HG03460 (cell line): Measurements from ENCODE around the gene FXR1.
"Not testable (repeated sequence)": the region's sequence is repeated elsewhere in the genome, so short reads cannot be mapped to it uniquely, and the experiment has no call there.

Experiments used
- ATAC-seq: cut with Tn5 transposase; IDR thresholded peaks from one replicate; pipeline ENCODE4 v1.9.1; 2021; ENCODE audit not compliant: unreplicated experiment

The FXR1 gene

GRCh38 chr3:181003469-181003868, 91.0 kb downstream of the FXR1 start:
- ATAC-seq = not testable (repeated sequence)

- no peak for ATAC-seq
These were observed 94.1 kb downstream of the FXR1 start for GRCh38 chr3:181006541-181006940.

- no peak for ATAC-seq
These were observed 94.8 kb downstream of the FXR1 start for GRCh38 chr3:181007262-181007661.

DNA sequence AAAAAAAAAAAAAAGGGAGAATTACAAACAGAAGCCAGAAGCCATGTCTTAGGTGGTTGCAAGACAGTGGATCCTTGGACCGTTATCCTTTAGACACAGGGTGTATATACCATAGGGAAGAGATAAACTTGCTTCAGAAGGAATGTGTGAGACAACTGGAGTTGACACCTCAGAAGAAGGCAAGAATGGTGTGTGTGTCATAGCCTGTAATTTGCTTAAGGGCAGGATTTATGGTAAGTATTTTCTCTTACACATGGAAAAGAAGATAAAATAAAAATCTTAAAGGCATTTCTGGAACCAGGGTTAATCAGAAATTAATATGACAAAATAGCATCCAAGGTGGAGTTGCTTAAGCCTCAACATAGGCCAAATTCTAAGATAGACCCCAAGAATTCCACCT, 96.3 kb downstream of the FXR1 start:
- ATAC-seq = no peak

- ATAC-seq = no peak
These were observed 96.8 kb downstream of the FXR1 start for GRCh38 chr3:181009225-181009624.

- no peak for ATAC-seq
These were observed 105.2 kb downstream of the FXR1 start for GRCh38 chr3:181017690-181018089.

DNA sequence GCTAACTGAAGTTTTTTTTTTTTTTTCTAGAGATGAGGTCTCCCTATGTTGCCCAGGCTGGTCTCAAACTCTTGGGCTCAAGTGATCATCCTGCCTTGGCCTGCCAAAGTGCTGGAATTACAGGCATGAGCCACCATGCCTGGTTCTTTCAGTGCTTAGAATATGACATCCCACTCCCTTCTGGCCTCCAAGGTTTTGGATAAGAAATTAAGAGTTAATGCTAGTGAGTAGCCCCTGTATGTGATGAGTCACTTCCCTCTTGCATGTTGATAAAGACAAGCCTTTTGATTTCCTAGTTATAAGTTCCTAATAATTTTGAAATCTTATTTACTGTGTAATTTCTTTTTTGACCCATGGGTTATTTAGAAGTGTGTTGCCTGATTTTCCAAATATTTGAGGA, 112.7 kb downstream of the FXR1 start:
- ATAC-seq = no peak

DNA sequence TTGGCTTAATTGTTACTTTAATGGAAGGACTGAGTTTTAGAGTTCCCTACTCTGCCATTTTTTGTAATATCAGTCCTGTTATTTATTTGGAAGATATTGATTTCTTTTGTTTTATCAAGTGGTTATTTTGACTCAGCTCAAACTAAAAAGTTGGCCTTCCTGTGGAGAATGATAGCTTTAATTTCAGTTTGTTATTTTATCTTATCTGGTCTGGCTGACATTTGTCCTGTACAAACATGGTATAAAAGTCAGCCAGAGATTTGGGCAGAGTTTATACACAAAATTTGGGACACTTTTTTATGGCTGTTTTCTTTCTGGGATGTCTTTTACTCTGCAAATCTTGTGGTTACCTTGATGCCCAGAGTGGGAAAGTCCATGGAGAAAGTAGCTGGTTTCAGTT, 118.5 kb downstream of the FXR1 start:
- no peak for ATAC-seq
